ENCODE measurements around the gene MGMT.

The MGMT gene

DNA sequence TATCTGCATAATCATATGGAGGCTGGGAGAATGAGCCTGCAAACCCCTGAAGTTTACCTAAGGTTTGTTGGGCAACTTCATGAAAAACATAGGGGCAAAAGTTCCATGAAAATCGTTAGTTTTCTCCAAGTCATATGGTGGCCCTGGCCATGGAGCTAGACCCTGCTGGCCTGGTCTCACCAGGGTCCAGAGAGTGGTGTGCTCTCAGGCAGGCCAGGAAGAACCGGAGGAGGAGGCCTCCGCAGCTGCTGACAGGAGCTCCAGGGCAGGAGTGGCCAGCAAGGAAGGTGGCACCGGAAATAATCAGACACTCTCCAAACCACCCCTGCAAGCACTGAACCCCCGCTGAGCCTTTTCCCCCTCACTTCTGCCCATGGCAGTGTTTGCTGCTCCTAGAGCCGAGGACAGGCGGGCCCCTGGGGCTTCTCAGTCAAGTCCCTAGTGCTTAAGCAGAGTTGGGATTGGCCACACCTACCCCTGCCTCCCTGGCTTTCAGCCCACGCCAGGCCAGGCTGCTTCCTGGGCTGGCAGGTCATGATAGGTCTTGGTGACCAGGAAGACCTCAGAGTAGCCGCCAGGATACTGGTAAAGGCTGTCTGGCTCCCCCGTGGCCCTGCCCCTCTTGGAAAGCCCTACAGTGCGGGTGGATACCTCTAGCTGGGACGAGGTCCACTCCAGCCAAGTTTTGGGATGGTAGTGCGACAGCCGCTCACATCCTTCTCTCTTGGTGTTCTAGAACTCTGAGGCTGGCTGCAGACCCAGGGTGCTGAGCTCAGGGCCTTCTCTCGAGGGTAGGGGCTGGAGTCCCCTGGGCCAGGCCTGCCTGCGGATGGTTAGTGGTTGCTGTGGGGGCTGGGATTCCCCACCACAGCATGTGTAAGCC is 242.8 kb downstream of the MGMT start:
- DNase-seq (ENCODE audit: low read depth) = no peak

DNA sequence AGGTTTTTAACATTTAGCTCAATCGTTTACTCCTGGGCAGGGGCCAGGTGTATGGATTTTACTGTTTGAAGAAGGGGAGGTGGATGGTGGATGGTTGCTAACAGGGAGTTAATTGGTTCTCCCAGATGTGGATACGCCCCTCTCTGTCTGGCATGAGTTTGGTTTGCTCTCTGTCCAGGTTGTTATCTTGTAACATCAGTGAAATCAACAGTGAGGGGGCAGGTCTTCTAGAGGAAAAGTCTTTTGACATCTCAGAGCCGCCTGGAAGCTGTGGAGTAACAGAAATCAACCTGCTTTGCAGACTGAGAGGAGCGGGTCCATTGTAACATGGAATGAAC is 243.4 kb downstream of the MGMT start:
- no peak for DNase-seq (ENCODE audit: low read depth)

DNA sequence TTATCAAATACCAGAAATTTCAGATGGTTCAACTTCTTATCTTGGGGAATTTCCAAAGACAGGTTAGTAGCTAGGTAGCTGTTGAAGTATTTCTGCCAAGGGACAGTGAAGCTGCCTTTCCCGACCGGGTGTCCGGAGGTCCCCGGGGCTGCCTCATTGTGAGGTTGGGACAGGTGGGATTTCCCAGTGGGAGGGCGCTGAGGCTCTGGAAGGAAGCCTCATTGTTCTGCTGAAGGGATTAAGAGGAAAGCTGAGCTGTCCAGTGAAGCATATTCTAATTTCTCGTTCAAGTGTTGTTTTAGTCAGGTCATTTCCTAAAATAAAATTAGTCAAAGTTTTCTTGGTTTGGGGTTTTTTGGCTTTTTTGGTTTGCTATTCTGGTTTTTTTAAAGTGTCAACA is 244.2 kb downstream of the MGMT start:
- DNase-seq (ENCODE audit: low read depth) = no peak

DNA sequence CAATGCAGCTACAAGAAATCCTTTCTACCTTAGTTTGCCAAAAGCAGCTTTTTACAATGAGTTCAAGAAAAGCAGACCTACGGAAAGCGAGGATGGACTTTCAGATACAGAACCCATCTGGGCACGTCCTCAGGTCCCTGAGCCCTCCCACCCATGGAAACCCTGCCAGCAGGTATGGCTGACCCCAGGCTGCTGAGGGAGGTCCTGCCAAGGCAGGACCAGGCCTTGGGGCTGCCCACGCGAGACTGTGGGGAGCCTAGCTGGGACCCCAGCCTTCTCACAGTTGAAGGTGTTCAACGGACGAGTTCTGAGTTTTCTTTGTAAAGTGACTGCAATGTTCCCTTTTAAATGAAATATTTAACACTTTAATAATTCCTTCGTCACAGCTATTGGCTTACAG is 245.0 kb downstream of the MGMT start:
- no peak for DNase-seq (ENCODE audit: low read depth)

DNA sequence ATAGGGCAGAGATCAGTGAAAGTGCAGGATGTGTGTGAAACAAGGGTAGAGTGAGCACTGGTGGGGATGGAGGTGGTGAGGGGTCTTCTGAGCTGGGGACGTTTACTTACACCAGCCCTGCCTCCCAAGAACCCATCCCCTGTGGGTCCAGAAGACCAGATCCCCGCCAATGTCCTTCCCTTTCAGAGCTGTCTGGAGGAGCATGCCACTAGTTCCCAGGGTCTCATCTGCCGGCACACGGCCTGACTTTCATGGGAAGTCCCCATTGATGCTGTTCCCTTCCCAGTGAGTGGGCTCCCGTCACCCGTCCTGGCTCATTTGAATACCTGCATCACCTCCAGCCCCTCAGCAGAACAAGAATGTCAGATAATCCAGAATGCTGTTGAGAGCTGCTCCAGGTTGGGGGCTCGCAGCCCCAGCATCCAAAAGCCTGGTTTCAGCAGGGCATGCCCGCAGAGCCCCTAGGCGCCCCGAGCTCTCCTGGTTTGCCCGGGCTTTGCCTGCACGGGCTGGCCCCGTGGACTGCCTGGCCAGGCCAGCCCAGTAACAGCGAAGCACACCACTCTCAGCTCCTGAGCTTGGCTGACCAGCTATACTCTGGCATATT is 246.7 kb downstream of the MGMT start:
- no peak for DNase-seq (ENCODE audit: low read depth)

DNA sequence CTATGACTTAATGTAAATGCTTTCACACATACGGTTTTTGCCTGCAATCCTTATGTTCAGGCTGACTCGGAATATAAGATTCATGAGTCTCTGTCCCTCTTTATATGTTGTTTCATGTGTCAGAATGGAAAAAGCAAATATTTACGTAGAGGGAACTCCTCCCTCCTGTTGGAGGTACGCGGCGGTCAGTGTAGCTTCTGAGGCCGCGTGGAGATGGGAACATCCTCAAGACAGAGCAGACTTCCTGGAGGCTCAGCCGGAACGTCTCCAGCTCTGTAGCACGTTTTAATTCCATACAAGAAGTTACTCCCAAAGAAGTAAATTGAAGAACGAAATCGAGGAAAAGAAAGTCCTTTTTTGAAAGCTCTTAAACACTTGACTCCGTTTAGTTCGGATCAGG is 248.8 kb downstream of the MGMT start:
- no peak for DNase-seq (ENCODE audit: low read depth)

DNA sequence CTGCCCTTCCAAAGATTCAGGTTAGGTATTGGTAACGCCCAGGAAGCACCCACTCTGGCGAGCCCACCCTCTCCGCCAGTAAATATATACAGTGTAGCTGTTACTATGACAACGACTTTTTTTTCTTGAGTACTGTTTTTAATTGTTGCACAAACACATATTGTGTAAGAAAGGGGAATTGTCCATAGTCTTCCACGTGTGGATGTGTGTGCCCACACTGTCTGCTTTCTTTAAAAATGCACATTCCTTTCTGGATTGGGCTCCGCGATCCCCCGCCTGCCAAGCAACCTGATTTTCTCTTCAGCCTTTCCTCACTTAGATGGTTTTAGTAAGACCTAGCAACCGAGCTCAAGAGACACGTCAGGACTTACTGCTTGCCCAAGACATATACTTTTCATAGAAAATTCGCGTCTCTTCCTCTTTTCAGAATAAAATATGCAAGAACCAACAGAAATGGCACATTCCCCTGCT is 249.2 kb downstream of the MGMT start:
- DNase-seq (ENCODE audit: low read depth) = no peak

DNA sequence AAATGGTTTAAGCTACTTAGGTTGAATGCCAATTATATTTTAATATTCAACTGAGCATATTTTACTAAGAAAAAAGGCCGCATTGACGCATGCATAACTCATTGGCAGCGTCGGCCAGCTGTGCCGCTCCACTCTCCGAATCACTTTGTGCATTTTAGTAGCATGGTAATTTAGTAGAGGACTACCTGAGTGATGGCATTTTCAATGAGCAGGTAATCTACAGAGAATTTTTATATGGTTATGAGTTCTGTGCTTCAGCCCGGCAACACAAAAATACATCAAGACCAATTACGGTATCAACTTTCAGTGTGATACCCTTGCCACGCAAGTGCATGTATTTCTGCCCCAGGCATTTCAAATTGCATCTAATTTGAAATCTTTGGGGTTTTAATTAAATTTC is 249.8 kb downstream of the MGMT start:
- DNase-seq (ENCODE audit: low read depth) = no peak

DNA sequence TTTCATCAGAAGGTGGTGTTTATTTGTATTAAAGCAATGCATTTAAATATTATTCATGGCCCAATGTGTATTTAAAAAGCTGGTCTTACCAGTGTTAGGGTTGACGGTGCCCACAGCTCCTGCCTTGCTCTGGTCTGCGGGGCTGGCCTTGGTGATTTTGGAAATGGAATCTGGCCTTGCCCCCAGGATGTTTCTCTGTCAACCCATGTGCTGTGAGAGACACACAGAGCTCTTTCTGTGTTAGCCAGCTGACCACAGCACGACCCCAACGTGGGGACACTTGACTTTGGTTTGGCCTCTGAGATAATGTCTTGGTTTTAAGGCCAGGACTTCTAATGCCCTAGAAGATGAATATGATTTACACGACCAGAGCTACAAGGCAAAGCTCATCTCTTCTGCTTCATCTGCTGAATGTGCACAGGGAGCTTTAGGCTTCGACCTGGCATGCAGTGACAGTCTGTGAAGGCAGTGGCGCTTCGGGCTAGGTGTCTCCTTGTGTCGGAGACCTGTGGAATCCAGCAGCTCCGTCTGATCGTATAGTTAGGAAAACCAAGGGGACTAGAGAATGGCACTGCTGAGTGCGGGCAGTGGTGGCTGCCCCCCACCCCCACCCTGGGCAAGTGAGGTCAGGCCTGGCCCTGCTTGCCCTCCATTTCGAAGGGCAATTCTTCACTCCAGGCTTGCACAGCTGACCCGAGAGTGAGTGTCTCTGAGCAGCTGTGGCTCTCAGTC is 250.9 kb downstream of the MGMT start:
- no peak for DNase-seq (ENCODE audit: low read depth)

DNA sequence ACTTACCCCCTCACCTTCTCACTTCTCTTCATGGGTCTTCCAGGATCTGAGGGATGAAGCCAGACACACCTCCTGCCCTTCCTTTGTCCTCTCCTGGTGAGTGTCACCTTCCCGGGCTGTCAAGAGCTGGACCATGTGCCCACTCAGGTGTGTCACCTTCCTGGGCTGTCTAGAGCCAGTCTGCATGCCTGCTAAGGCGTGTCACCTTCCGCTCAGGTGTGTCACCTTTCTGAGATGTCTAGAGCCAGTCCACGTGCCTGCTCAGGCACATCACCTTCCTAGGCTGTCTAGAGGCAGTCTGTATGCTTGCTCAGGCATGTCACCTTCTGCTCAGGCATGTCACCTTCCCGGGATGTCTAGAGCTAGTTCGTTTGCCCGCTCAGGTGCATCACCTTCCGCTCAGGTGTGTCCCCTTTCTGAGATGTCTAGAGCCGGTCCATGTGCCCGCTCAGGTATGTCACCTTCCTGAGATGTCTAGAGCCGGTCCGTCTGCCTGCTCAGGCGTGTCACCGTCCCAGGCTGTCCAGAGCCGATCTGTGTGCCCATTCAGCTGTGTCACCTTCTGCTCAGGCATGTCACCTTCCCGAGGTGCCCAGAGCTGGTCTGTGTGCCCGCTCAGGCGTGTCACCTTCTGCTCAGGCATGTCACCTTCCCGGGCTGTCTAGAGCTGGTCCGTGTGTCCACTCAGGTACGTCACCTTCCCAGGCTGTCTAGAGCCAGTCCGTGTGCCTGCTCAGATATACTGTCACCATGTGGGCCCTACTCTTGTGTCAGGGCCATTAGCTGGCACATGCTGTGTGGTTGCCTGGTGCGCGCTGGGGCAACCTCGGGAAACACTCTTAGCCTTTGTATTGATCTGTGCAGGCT is 251.7 kb downstream of the MGMT start:
- DNase-seq (ENCODE audit: low read depth) = no peak

DNA sequence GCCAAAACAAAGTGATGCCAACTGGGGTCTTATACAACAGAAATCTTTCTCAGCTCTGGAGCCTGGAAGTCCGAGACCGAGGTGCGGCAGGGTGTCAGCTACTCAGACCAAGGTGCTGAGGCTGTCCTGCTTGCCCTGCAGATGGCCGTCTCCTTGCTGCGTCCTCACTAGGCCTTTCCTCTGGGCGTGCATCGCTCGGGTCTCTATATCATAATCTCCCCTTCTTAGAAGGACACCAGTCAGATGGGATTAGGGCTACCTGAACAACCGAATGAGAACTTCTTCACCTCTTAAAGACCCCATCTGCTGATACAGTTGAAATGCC is 252.3 kb downstream of the MGMT start:
- no peak for DNase-seq (ENCODE audit: low read depth)

DNA sequence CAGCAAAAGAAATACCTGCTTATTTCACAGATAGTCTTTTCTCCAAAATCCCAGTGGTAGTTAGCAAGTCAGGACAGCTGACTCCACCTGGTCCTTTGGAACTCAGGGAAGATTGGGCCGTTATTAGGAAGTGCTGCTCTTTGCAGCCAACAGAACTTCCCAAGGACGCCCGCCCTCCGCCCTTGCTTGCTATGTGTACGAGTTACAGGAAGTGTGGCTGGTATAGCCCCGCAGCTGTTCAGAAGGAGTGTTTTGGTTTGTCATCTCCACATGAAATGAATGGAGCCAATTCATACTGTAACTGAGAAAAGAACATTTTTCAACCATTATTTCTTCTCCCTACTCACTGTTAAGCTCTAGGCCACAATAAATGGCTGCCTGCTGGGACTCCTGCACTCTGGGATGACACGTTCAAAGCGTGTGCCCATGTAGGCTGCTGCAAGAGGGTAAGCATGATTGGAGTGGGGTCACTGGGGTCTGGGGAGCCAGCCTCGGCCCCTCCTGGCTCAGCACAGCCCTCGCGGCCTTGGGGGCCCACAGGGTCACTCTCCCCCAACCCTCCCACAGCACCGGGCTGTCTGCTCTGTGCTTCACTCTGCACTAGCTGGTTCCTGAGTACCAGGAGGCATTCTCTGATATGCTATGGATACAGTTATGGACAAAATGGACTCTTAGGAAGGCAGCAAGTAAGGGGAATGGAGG is 253.0 kb downstream of the MGMT start:
- DNase-seq (ENCODE audit: low read depth) = no peak

DNA sequence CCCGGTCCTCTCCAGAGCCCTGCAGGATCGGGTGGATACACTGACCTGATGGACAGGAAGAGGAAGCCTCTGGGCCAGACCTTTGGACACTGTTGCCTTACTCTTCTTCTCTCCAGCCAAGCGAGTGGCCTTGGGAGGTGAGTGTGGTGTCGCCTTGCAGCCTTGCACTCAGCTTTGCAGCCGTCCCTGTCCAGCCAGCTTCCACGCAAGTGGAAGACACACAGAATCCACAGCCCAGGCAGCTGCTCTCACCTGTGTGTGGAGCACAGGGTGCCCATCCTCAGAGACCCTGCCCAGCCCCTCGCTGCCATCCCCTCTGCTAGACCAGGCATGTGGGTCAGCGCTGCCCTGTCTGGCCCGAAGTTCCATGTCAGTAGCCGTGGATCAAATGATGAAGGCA is 258.0 kb downstream of the MGMT start:
- no peak for DNase-seq (ENCODE audit: low read depth)

DNA sequence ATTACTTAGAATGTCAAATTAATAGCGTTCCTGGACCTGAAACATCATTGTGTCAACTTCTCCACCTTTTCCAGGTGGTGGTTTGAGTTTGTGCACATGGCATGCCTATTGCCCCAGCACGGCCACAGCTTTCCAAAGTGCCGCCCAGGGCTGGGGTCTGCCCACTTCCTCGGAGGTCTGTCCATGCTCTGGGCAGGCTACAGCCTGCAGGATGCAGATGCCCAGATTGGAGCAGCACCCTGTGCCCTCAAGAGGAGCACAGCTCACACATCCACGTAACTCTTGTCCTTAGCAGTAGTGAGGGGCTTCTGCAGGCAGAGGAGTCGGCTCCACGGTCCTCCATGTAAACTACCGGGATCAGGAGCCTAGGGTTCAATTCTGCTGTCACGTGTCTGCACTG is 258.4 kb downstream of the MGMT start:
- no peak for DNase-seq (ENCODE audit: low read depth)

DNA sequence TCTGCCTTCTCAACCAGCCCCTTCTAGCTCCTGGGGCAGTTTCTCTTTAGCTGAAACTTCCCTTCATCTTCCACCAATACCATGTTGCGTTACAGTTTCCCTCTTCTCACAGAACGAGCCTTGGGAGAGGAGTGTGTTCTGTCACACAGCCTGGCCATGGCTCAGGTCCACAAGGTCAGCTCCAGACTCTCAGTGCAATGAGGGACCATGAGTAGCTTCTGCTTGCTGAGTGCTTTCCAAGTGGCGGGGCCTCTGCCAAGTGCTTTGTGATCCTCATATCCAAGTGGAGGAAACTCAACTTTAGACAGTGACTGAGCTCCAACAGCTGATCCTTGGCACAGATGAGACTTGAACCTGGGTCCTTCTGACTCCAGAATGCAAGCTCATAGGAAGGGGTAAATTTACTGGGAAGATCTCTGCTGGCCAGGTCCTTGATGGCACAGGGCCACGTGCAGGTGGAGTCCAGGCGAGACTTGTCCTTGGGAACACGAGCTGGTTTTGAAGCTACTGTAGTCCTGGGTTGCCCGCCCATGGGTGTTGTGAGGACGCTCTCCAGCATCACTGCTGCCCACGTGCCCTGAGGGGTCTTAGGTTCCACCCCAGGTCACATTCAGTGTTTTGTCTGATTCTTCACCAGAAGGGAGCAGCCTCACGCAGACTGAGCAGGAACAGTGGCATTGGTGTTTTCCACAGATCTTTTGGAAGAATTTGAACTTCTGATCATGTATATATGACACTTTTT is 259.0 kb downstream of the MGMT start:
- no peak for DNase-seq (ENCODE audit: low read depth)

DNA sequence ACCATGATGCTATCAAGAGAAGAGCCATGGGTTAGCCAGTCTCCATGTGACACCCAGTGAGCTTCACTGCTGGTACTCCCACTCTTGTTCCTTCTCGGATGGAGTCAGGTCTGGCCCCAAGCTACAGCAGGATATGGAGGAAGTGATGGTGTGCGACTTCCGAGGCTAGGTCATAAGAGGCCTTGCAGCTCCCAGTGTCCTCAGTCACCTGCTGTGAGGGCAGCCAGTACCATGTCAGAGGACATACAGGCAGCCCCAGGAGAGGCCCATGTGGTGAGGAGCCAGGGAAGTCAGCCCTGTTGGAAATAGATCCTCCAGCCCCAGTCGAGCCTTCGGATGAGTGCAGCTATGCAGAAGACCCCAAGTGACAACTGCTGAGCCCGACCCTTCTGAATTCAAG is 260.0 kb downstream of the MGMT start:
- DNase-seq (ENCODE audit: low read depth) = no peak

DNA sequence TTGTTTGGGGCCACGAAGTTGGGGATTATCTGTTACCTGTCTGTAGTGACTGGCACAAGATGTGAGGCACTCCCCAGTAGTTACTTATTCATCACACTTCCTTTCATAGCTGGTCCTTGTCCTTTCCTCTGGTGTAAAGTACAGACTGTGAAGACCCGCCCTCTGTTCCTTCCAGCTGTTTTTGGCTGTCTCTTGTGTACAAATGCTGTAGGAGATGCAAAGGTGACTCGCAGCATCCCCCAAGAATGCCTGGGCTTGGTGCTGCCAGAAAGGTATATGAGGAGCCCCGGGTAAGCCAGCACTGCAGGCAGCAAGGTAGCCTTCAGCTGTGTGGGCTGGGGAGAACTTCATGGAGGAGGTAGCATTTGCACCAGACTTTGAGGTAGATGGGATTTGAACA is 260.5 kb downstream of the MGMT start:
- DNase-seq (ENCODE audit: low read depth) = no peak

DNA sequence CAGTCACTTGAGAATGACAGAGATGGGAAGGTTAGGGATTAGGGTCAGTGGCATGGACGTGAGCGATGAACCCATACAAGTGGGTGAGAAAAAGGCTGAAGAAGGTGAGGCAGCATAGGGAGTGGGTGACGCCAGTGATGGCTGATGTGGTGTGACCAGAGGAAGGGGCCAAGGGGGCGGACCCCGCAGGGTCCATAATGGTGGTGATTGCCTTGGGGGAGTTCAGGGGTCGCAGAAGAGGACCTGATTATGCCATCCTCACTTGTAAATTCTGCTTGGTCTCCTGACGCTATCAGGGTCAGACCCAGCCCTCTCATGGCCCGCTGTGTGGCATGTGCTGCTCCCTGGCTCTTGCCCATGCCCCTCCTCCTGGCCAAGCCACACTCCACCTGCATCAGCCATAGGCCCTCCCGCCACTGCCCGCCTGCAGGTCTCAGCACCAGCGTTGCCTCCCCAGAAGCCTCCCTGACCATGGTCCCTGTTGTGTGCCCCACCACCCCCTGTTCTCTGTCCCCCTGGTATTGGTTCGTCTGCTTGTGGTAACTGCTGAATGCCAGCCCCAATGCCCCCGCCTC is 261.3 kb downstream of the MGMT start:
- DNase-seq (ENCODE audit: low read depth) = no peak

DNA sequence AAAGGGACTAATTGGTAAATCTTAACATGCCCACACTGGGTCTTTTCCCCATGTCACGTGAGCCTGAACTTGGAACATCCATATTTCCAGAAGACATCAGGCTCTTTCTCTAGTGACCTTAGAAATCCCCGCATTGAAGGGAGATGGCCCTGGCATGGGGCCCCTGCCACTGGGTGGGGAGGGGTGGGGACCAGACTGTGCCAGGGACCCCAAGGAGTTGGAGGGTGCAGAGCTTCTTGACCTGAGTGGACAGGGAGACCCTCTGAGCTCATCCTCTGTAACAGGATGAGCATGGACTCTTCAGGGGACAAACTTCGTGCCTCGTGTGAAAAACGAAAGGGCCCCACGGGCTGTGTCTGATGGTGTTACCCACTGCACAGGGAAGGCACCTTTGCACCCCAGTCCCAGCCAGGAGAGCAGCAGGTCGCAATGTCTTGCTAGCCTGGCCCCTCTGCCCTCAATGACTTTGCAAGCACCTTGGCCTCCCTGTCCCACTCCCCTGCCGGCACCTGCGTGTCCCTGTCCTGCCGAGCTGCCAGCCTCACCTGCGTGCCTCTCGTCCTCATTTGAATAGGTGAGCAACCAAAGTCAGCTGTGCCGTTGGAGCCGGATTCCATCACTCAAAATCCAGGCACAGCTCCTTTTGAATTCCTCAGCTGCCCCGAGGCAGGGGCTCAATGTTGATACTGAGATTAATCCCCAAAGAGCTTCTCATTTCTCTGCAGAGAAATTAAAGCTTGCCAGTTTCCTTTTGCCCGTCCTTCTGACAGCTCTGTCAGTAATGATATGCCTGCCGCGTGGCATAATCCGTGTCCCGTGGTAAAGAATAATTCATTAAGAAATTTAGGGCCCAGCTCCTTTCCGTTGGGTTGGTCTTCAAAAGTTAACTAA is 262.1 kb downstream of the MGMT start:
- no peak for DNase-seq (ENCODE audit: low read depth)
